HCT116 (cell line): ENCODE data around the gene LGALS9.

ENCODE experiments used
- EZH2 ChIP-seq: fragments of 200-600 bp; sonication (generic); IDR thresholded peaks from 2 replicates; pipeline ENCODE4 v1.6.1; 2017; ENCODE audit warnings: antibody characterized with exemption, mixed run types
- FOSL1 ChIP-seq: IDR thresholded peaks from 2 replicates; pipeline ENCODE4 v1.6.1; 2012; ENCODE audit warnings: low read depth
- POLR2A ChIP-seq: IDR thresholded peaks from 2 replicates; pipeline ENCODE4 v1.7.0; 2011; ENCODE audit warnings: borderline replicate concordance; ENCODE audit not compliant: insufficient read depth, insufficient read length; ENCODE audit errors: extremely low read depth
- TF ChIP-seq, protein P1 (sequence below), 3 experiments: fragments of 200-600 bp in 1 of 3; sonication (generic) in 1 of 3; IDR thresholded peaks in 2 of 3; conservative IDR thresholded peaks in 1 of 3; 2 replicates each; pipeline ENCODE4 v1.5.1; 2012 to 2017; ENCODE audit warnings: low read depth in 2 of 3, low read length in 2 of 3, antibody characterized with exemption in 1 of 3, borderline replicate concordance in 1 of 3, control low read depth in 1 of 3, mild to moderate bottlenecking in 1 of 3, mixed read lengths in 1 of 3, mixed run types in 1 of 3, moderate library complexity in 1 of 3; ENCODE audit not compliant: insufficient read depth in 1 of 3
- TF ChIP-seq, protein P2 (sequence below): IDR thresholded peaks from 2 replicates; pipeline ENCODE4 v1.6.1; 2012; ENCODE audit warnings: low read depth
- TF ChIP-seq, protein P3 (sequence below): IDR thresholded peaks from 2 replicates; pipeline ENCODE4 v1.6.1; 2012

DNA sequence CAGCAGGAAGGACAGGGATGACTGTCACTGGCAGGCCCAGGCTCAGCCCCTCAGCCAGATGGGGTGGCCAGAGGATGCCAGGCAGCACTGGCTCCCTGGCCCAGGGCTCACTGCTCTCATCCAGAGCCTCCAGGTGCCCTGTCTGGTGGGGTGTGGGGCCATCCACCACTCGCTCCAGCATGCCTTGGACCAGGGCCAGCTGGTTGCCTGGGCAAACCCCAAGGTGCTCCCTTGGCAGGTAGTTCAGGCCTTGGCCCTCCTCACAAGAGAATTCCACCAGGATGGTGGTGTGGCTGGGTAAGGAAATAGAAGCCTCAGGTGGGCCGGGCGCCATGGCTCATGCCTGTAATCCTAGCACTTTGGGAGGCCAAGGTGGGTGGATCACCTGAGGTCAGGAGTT is 29.4 kb downstream of the LGALS9 start:
- TF ChIP-seq, protein P1, sequence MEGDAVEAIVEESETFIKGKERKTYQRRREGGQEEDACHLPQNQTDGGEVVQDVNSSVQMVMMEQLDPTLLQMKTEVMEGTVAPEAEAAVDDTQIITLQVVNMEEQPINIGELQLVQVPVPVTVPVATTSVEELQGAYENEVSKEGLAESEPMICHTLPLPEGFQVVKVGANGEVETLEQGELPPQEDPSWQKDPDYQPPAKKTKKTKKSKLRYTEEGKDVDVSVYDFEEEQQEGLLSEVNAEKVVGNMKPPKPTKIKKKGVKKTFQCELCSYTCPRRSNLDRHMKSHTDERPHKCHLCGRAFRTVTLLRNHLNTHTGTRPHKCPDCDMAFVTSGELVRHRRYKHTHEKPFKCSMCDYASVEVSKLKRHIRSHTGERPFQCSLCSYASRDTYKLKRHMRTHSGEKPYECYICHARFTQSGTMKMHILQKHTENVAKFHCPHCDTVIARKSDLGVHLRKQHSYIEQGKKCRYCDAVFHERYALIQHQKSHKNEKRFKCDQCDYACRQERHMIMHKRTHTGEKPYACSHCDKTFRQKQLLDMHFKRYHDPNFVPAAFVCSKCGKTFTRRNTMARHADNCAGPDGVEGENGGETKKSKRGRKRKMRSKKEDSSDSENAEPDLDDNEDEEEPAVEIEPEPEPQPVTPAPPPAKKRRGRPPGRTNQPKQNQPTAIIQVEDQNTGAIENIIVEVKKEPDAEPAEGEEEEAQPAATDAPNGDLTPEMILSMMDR (IDR thresholded peaks at IDR 0.05 in 2 of 3, conservative IDR thresholded peaks at IDR 0.05 in 1 of 3; ENCODE audit: borderline replicate concordance in 1 of 3, insufficient read depth in 1 of 3, low read depth in 2 of 3, low read length in 2 of 3) = no peak
- TF ChIP-seq, protein P2, sequence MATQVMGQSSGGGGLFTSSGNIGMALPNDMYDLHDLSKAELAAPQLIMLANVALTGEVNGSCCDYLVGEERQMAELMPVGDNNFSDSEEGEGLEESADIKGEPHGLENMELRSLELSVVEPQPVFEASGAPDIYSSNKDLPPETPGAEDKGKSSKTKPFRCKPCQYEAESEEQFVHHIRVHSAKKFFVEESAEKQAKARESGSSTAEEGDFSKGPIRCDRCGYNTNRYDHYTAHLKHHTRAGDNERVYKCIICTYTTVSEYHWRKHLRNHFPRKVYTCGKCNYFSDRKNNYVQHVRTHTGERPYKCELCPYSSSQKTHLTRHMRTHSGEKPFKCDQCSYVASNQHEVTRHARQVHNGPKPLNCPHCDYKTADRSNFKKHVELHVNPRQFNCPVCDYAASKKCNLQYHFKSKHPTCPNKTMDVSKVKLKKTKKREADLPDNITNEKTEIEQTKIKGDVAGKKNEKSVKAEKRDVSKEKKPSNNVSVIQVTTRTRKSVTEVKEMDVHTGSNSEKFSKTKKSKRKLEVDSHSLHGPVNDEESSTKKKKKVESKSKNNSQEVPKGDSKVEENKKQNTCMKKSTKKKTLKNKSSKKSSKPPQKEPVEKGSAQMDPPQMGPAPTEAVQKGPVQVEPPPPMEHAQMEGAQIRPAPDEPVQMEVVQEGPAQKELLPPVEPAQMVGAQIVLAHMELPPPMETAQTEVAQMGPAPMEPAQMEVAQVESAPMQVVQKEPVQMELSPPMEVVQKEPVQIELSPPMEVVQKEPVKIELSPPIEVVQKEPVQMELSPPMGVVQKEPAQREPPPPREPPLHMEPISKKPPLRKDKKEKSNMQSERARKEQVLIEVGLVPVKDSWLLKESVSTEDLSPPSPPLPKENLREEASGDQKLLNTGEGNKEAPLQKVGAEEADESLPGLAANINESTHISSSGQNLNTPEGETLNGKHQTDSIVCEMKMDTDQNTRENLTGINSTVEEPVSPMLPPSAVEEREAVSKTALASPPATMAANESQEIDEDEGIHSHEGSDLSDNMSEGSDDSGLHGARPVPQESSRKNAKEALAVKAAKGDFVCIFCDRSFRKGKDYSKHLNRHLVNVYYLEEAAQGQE = no peak
- TF ChIP-seq EZH2 (no peak), FOSL1 (no peak), POLR2A (no peak)
- TF ChIP-seq, protein P3, sequence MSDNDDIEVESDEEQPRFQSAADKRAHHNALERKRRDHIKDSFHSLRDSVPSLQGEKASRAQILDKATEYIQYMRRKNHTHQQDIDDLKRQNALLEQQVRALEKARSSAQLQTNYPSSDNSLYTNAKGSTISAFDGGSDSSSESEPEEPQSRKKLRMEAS = no peak
